T-helper 2 cell (primary cell): ENCODE data around the gene LRRFIP1.
A peak's percentile ranks its signal among the peaks of the same experiment; 100 is the strongest.

Experiments used
- DNase-seq, 5 experiments: peaks; one replicate each; pipeline versions ENCODE4 v3.0.0 to v3.0.0-alpha.2; 2012 to 2022

The LRRFIP1 gene

DNA sequence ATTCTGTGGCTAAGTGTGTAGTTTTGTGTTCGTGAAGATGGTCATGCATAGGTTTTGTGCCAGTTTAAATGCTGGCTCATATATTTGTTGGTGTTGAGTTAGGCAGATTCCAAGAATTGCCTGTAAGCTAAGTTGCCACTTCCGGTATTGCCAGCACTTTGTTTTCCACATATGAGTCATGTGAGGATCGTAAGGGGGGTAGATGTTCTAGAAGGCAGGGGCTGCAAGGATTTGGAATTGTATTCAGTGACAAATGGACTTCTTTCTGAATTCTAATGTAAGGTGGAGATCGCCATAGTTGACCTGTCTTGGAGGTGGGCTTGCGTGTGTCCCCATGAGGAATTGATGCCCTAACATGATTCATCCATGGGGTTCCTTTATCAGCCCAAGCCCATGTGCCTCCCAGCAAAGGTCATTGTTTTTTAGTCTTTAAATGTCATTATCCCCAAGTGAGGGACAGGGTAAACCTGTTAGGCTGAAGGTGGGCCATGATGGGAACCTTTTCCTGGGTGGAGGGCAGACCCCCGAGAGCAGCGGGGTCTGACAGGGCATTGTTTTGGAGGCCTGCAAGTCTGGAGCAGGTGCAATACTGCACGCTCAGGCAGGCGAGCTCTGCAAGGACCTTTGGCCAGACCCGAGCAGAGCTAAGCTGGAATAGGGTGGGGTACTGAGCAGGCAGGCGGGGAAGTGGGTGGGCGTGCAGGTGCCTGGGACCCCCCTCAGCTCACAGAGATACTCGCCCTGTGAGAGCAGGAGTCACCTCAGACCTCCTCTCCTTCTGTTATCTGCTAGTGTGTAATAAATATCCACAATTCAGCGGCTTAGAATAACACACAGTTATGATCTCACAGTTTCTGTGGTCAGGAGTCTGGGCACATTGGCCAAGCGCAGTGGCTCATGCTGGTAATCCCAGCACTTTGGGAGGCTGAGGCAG, 77.4 kb downstream of the LRRFIP1 start:
- DNase-seq, result peak in 1 of 5 experiments; percentile 73

DNA sequence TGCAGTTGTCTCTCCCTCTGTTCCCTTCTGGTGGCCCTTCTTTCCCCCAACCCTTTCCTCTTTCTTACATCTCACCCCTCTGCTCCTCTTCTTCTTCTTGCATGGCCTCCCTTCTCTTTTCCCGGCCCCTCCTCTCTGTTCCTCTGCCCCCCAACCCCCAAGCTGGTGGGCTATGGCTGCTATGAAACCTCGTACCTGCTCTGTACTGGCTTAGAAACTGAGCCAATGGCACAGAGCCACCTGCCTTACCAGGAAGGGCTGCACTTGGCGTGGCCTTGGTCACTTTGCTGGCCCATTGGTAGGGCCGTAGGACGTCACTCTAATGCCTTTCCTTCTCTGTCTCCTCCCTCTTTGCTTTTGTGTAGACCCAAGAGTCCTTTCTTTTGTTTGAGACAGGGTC, 78.9 kb downstream of the LRRFIP1 start:
- no peak for DNase-seq

DNA sequence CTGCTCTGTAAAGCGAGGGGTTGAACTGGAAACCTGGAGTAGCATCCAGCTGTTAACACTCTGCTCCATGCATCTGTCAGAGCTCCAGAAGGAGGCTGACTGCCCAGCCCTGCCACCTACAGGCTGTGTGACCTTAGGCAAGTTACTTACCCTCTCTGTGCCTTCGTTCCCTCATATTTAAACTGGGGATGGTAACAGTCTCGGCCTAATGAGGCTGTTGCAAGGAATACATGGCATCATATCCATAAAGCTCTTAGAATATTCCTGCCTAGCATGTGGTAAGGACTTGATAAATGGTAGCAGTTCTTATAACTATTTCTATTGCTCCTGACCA, 80.6 kb downstream of the LRRFIP1 start:
- no peak for DNase-seq

DNA sequence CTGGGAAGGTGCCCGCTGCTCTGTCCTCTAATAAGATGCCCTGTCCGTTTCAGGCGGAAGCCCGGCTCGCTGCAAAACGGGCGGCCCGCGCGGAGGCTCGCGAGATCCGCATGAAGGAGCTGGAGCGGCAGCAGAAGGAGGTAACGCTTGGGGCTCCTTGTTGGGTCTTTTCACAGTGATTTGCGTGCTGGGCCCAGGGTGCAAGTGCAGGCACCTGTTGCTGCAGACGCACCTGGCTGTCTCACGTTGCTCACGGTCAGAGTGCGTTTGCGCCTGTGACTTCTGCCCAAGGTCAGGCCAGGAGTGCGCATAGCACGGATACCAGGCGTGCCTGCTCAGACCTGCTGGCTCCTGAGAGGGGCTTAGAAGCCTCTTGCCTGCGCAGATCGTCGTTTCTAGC, 81.1 kb downstream of the LRRFIP1 start:
- no peak for DNase-seq

DNA sequence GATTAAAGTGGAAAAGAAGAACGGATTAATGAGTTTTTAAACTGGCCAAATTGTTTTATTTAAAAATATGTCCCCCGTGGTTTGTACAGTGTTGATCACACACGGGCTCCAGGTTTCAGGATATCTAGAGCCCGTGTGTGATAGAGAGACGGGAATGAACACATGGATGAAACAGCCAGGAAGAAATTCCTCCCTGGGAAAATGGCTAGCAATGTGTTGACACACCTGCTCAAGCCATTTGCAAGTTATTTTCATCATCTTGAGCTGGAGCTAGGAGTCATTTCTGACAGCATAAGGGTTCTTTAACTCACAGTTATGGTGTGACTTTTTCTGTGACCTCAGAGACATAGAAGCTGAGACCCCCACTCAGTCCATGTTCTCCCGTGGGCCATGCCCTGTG, 81.6 kb downstream of the LRRFIP1 start:
- no peak for DNase-seq

DNA sequence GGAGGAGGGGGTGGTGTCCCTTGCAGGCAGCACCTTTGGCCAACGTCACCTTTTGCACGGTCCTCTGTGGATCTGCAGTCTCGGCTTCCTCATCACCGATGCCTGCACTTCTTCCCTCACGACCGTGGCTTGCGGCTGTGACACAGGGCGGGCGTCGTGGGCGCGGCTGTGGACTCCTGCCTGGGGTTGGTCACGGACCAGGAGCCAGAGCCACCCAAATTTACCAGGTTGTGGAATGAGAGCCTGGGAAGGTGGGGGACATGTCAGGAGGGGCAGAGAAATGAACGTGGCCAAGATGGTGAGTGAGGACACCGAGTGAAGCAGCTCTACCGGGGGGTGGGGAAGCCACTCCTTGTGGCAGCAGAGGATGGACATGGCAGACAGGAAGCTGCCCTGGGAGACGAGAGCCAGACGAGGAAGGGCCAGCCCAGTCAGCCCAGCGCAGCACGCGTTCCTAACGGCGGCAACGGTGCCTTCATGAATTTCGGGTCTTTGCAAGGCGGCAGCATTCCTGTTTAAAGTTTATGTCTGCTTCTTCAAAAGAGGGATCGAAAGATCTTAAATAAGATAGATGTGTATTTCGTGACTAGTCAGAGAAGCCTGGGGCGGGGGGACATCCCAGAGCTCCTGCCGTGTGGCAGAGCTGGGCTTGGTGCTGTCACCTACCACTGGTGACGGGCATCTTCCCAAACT, 84.2 kb downstream of the LRRFIP1 start:
- DNase-seq, result no peak

DNA sequence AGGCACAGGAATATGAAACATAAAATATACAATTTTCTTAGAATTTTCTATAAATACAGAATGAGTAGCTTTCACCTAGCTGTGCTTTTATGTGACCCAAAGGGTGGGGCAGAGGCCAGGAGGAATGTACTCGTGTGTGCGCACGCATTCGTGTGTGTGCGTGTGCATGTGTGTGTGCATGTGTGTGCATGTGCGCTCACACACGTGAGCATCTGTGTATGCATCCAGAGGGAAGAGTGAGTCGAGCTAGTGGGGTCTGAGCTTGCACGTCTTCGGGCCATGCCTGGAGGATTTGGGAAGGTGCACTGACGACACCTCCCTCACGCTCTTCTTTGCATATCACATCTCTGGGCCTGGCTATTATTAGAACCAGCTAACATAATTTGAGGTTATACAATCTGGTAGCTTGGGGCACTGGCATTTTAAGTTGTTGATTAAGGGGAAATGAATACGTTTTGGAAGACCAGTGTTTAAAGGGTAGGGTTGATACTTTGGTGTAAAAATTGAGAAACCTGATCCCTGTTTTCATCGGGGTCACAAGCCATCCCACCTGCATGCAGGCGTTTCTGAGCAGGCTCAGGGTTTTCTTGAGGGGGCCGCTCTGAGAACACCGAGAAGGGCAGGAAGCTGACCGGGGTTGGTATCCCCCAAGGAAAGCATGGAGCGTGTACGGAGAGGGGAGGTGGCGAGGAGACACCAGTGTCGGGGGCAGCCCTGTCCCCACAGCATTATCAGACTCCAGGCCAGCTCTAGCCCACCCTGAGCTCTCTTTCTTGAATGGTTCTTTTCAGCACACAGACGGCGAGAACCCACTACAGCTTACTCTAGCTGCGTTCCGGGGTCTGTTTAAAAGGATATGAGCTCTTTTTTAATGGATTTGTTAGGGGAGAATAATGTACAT, 85.3 kb downstream of the LRRFIP1 start:
- no peak for DNase-seq

DNA sequence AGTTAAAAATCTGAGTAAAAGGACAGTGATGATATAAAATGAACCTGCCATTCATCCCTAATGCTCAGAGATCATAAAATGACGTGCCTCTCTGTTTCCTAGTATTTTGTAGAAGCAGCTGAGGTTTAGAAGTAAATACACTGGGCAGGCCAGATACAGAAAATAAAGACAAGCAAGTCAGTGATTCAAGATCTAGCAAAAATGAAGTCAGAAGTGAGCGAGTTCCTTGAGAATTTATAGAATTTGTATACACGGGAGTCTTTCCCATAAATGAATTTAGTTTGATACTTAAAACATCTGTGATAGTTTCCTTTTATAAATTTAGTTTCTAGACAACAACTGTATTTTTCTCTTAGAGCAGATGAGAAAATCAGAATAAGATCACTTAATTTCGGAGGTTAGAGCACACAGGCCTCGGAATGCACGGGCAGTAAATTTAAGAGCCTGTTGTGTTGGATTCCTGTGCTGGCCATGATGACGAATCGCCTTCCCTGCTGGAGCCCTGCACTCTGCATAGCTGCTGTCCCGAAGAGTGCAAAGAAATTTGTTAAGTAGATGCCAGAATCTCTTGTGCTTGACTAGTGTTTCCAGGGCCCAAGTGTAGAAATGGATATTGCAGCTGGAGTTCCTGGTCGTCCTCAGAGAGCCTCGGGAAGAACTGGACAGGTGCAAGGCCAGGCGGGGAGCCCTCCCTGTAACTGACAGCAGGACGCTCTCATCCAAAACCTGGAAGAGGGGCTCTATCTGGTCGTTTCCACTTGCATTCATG, 87.5 kb downstream of the LRRFIP1 start:
- DNase-seq, result no peak

DNA sequence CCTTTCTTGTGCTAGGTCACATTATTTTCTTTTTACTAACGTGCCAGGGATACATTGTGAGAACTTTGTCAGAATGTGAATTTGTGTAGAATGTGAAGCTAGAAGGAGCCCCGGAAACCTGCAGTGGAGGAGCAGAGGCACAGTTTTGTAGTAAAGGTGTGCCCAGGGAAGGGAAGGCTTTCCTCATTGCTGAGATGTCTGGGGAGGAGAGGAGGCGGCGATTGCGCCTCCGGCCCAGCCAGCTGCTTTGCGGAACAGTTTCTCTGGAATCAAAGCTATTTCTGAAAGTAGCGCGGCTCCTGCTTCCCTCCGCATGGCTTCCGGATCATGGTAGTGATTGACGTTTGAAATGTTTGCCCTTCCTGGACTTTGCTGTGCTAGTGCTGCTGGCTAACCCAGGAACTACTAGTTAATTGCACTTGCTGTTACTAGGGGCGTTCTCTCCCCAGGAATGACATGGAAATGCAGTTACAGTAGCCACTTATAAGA, 88.1 kb downstream of the LRRFIP1 start:
- no peak for DNase-seq

DNA sequence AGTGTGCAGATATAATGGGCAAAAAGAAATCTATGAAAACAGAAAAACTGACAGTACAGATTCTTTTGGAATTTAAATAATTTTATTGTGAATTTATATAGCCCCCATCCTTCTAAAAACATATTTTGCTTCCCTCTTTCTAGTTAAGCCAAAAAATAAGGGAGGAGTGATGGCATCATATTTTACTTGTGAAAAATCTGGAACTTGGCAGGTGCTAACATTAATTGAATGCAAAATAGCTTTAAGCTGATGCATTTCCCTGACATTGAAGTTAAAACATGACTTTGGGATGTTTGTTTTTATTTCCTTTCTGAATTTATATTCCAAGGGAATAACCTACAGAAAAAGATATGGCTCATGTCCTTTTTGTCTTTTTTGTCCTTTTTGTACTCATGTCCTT, 88.6 kb downstream of the LRRFIP1 start:
- DNase-seq, result no peak

DNA sequence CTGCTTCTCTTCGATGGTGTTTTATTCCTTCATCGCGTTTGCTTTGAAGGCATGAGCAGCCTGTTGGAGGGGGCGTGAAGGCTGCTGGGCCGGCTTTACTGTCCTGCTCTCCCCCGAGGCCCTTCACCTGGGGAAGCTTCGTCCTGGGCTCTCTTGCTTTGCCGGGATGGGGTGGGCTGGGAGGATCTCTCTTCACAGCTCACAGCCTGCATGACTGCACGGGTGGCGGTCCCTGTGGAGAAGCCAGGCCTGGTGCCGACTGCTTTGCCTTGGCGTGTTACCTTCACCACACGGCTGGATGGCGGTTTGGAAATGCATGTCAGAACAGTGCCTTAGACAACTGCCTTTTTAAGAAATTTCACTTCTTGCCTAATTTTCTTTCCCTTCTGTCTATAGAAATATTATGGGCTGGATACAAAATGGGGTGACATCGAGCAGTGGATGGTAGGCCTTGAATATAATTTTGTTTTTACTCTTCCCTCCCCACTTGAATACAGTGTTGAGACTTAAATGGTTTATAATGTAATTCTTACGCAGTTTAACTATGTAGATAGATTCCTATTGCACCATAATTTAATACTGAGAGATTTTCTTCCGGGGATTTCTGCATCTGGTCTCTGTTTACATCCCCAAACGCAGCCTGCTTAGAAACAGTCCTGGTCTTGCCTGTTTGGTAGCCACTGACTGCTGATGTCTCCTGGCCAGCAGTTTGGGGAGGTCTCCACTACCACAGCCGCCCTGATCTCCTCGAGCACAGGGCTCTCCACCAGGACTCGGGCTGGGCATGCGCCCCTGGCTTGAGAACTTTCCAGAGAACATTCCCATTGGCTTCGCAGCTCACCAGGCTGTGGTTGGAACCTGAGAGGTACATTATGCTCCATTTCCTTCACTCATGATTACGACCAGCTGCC, 90.2 kb downstream of the LRRFIP1 start:
- no peak for DNase-seq

DNA sequence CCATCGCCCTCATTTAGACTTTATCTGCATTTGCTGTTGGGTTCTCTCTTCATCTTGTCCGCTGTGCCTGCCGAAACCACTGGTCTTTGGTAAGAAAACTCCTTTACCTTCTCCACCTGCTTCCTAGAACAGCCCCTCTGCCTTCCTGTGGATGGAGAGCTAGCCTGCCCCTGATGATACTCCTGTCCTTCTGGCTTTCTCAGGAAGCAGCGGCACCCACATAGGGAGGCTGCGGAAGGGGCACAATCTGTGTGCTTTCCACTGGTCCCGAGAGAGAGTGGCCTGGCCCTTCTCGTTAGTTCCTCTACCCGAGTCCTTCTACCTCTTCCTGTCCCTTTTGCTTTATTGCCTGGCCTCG, 90.9 kb downstream of the LRRFIP1 start:
- no peak for DNase-seq

DNA sequence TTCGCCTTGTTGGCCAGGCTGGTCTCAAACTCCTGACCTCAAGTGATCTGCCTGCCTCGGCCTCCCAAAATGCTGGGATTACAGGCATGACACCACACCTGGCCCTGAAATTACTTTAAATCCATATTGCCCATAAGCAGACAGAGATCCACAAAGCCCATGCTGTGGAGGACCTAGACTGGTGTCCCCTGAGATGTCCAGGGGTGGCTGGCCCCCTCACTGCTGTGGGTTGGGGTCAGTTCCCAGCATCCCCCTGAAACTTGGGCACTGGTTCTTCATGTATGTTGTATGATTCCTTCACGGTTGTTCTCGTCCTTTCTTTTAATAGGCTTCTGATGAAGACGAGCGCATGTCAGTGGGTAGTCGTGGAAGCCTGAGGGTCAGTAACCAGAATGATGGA, 93.1 kb downstream of the LRRFIP1 start:
- no peak for DNase-seq

DNA sequence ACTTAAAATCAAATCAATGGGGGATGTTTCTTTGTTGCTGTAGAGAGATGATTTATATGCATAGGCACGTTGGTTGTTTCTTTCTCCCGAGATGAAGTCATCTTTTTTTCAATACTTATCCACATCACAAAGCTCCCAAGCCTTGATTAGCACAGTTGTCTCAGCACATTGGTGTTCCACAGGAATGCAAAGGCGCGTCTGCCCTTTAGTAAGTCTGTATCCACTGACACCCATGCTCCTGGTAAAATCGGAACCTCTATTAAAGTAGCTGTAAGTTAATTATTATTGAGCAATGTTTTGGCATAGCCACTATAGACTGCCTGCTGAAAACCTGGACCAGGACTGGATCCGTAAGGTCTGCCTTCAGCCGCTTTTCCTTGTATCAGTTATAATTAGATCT, 93.6 kb downstream of the LRRFIP1 start:
- no peak for DNase-seq

DNA sequence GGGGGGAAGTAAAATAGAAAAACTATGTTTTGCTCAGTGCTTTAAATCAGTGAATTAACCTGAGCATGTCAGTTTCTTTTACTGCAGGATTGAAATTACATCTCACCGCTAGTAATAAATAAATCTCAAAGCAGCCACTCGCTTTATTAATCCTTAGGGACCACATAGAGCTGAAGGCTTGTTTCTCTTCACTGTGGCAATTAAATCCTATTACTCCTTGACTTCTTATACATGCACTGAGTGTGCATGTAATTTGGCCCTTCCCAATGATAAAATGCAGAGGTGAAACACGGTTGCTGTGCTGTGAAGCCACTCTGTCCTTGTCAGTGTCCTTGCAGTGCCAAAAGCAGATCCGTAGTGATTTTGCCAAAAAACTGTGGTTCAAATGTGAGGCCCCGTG, 94.1 kb downstream of the LRRFIP1 start:
- no peak for DNase-seq

DNA sequence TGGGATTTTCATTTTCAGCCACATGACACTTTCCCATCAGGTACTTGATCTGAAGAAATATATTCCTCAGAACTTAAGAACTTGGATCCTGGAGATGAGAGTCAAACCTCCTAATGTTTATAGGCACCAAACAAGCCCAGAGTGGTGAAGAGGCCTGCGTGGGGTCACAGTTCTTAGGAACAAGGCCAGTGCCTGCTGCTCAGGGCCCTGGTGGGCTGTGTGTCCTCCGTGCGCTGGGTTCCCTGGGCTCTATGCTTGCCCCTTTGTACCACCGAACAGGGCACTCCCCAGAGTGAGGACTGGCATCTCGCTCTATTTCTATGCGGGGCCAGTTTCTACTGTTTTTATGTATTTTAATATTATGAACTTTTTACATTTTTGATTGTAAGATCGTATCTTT, 95.2 kb downstream of the LRRFIP1 start:
- DNase-seq, result no peak

DNA sequence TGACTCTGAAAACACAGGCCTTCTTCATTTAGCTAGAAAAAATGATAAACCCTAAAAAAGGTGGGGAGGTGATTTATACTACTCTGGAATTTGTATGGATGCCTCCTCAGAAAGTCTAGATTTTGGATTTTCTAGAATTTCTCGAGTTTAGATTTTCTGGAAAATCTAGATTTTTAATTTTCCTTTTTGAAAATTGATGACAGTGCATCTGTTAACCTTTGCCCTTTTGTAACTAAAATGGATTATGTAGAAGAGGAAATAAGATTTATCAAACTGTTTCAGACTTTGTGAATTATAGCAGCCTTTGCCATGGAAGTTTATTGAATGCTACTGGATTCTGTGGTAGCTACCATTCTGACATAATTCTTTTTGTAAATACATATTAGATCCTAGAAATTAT, 95.6 kb downstream of the LRRFIP1 start:
- DNase-seq, result no peak

DNA sequence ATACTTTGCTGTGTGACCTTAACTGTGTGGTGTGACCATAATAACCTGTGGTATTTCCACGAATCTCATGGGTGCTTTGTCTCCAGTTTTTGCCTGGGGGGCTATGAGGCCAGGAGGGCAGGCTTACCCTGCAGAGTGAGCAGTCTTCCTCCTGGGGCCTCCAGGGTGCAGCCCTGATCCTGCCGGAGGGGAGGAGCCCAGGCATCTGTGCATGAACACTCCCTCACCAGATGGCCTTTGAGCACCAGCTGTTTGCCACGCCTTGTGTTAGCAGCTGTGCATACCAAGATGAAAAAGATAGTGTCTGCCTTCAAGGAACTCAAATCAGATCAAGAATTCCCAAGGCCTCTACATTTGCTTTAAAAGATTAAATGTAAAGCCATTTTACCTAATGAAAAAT, 96.2 kb downstream of the LRRFIP1 start:
- DNase-seq, result peak in 1 of 5 experiments; percentile 31

DNA sequence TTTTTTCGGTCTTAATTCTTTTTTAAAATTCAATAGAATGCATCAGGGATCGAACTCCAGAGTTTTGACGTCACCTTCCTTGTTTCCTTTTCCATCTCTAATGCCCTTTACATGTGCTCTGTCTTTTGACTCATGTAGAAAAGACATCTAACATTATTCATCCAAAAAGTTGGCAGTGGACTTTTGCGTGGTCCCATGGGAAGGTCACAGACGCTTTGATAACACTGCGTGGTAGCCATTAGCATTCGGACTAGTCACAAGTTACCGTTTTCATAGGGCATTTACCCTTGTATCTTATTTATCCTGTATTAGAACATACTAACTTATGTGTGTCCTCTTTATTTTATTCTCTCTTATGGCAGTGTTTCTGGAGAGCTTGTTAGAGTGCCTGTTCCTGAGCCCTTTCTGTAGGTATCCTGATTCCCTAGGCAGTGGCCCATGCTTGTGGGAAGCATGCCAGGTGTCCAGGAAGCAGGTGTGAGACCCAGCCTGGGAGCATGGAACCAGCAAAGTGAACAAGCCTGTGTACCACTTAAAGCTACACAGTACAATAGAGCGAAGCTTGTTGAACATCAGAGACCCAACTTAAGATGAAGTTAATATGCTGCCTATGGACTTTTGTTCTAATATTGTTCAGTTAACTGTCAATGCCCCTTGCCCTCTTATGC, 97.6 kb downstream of the LRRFIP1 start:
- no peak for DNase-seq

DNA sequence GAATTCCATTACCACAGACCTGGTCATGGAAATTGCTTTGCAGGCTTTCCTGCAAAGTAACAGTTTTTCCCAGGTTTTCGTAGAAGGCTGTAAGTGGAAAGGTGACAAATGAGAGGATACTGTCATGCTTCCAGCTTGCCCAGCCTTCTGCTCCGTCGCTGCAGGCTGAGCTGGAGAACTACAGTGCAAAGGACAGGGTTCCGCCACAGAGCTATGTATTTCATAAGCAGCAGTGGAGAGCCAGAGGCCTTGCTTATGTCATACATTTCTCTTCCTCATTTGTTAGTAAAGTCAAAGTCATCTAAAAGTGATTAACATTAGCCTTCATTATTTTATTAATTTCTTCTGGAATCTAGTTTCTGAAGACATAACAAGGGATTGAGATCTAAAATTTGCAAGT, 98.3 kb downstream of the LRRFIP1 start:
- DNase-seq, result no peak

DNA sequence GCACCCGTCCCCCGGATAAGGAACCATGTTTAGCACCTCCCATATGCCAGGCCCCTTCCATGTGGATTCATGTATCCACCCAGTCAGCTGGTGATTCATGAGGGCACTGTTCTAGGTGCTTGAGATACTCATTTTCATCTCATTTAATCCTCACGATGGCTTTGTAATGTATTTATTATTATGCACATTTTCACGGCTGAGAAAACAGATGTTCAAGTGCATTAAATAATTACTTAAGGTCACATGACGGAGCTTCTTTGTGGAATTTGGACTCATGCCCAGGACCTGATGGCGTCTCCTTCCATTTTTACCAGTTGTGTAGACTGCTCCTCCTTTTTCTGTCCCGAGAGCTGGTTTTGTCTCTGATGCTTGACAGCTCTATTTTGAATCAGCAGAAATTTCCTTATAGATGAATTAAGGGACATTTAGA, 99.0 kb downstream of the LRRFIP1 start:
- DNase-seq, result no peak
